LNCAP (cell line): ENCODE data around the gene ERRFI1.

ENCODE experiments used
- CTCF ChIP-seq: fragments of 450-650 bp; IDR thresholded peaks from 2 replicates; pipeline ENCODE4 v1.5.1; 2017; ENCODE audit warnings: mild to moderate bottlenecking

Gene ERRFI1

GRCh38 chr1:8047686-8048445 is 21.8 kb upstream of the ERRFI1 start:
- no peak for TF ChIP-seq CTCF

- no peak for TF ChIP-seq CTCF
Measured at GRCh38 chr1:8047112-8047511, 21.0 kb upstream of the ERRFI1 start.

- no peak for TF ChIP-seq CTCF
Measured at GRCh38 chr1:8046391-8046790, 20.3 kb upstream of the ERRFI1 start.

- no peak for TF ChIP-seq CTCF
Measured at GRCh38 chr1:8043621-8044020, 17.5 kb upstream of the ERRFI1 start.

- TF ChIP-seq CTCF, result no peak
Measured at GRCh38 chr1:8042134-8042533, 16.0 kb upstream of the ERRFI1 start.

- TF ChIP-seq CTCF, result no peak
Measured at GRCh38 chr1:8040586-8040985, 14.5 kb upstream of the ERRFI1 start.

- TF ChIP-seq CTCF, result no peak
Measured at GRCh38 chr1:8039071-8039470, 13.0 kb upstream of the ERRFI1 start.

- no peak for TF ChIP-seq CTCF
Measured at GRCh38 chr1:8035289-8035688, 9.2 kb upstream of the ERRFI1 start.
